Ishikawa (cell line): ENCODE data around the gene ATOH7.

Source experiments
- CEBPB ChIP-seq: IDR thresholded peaks from 2 replicates; pipeline ENCODE4 v1.6.1; 2012
- EGR1 ChIP-seq: IDR thresholded peaks from 2 replicates; pipeline ENCODE4 v1.6.1; 2012
- EP300 ChIP-seq: IDR thresholded peaks from 2 replicates; pipeline ENCODE4 v1.6.1; 2012; ENCODE audit warnings: borderline replicate concordance
- FOXM1 ChIP-seq: IDR thresholded peaks from 2 replicates; pipeline ENCODE4 v1.6.1; 2012; ENCODE audit warnings: low read depth, borderline replicate concordance
- RAD21 ChIP-seq: IDR thresholded peaks from 2 replicates; pipeline ENCODE4 v1.6.1; 2012; ENCODE audit warnings: low read depth
- TAF1 ChIP-seq: IDR thresholded peaks from 2 replicates; pipeline ENCODE4 v1.6.1; 2012; ENCODE audit warnings: low read depth, mild to moderate bottlenecking
- TCF12 ChIP-seq: IDR thresholded peaks from 2 replicates; pipeline ENCODE4 v1.6.1; 2012; ENCODE audit warnings: low read depth
- TEAD4 ChIP-seq: IDR thresholded peaks from 2 replicates; pipeline ENCODE4 v1.6.1; 2012
- YY1 ChIP-seq: IDR thresholded peaks from 2 replicates; pipeline ENCODE4 v1.6.1; 2012; ENCODE audit warnings: low read depth
- TF ChIP-seq, protein P1 (sequence below): IDR thresholded peaks from 2 replicates; pipeline ENCODE4 v1.6.1; 2012
- TF ChIP-seq, protein P2 (sequence below): IDR thresholded peaks from 2 replicates; pipeline ENCODE4 v1.6.1; 2012; ENCODE audit warnings: low read depth, mild to moderate bottlenecking

DNA sequence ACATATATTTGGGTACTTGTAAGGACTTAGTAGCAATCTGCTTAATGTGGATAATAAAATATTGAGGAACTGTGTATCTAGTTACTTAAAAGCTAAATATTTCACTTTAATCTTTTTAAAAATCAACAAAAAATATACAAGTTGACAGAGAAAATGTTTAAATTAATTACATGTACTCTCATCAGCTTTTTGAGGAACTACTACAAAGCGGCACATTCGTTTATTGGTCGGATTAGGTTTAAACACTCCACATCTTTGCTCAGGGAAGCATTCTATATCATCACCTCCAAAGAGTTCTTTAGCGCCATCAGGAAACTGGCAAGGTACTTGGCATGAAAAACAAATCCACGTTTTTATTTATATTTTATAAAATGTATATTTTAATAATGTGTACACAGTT is 1.6 kb downstream of the ATOH7 start:
- TF ChIP-seq EP300 (no peak), TCF12 (no peak), YY1 (no peak), TAF1 (no peak), TEAD4 (no peak), RAD21 (no peak), CEBPB (no peak), EGR1 (no peak), FOXM1 (no peak)
- TF ChIP-seq, protein P1, sequence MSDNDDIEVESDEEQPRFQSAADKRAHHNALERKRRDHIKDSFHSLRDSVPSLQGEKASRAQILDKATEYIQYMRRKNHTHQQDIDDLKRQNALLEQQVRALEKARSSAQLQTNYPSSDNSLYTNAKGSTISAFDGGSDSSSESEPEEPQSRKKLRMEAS: no peak
- TF ChIP-seq, protein P2, sequence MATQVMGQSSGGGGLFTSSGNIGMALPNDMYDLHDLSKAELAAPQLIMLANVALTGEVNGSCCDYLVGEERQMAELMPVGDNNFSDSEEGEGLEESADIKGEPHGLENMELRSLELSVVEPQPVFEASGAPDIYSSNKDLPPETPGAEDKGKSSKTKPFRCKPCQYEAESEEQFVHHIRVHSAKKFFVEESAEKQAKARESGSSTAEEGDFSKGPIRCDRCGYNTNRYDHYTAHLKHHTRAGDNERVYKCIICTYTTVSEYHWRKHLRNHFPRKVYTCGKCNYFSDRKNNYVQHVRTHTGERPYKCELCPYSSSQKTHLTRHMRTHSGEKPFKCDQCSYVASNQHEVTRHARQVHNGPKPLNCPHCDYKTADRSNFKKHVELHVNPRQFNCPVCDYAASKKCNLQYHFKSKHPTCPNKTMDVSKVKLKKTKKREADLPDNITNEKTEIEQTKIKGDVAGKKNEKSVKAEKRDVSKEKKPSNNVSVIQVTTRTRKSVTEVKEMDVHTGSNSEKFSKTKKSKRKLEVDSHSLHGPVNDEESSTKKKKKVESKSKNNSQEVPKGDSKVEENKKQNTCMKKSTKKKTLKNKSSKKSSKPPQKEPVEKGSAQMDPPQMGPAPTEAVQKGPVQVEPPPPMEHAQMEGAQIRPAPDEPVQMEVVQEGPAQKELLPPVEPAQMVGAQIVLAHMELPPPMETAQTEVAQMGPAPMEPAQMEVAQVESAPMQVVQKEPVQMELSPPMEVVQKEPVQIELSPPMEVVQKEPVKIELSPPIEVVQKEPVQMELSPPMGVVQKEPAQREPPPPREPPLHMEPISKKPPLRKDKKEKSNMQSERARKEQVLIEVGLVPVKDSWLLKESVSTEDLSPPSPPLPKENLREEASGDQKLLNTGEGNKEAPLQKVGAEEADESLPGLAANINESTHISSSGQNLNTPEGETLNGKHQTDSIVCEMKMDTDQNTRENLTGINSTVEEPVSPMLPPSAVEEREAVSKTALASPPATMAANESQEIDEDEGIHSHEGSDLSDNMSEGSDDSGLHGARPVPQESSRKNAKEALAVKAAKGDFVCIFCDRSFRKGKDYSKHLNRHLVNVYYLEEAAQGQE: no peak
